ENCODE results near the gene CCDC27. TPM values are rescaled to one million over a fixed set of nuclear protein-coding genes. Genes with fewer than 3 reads are reported as not detected.

CCDC27 gene
- total RNA-seq, 1 donor from 2014 or later = not detected

DNA sequence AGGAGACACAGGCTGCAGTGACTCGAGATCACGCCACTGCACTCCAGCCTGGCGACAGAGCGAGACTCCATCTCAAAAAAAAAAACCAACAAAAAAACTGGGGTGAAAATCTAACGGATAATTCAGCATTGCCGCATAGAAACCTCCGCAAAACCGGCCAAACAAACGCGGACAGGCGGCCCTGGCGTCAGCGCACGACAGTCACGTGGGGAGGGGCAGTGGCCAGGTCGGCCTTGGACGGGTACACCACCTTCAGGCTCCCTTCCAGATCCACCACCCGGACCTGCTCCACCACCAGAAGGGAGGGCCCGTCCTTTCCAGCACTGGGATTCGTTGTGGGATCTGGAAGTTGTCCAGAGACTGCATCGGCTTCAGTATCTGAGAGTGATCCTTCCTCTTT lies 28.7 kb downstream of the CCDC27 start:
- H3K4me1 ChIP-seq = peaks cover 10% of the 10 kb centered on the region
- TF ChIP-seq, protein P1, sequence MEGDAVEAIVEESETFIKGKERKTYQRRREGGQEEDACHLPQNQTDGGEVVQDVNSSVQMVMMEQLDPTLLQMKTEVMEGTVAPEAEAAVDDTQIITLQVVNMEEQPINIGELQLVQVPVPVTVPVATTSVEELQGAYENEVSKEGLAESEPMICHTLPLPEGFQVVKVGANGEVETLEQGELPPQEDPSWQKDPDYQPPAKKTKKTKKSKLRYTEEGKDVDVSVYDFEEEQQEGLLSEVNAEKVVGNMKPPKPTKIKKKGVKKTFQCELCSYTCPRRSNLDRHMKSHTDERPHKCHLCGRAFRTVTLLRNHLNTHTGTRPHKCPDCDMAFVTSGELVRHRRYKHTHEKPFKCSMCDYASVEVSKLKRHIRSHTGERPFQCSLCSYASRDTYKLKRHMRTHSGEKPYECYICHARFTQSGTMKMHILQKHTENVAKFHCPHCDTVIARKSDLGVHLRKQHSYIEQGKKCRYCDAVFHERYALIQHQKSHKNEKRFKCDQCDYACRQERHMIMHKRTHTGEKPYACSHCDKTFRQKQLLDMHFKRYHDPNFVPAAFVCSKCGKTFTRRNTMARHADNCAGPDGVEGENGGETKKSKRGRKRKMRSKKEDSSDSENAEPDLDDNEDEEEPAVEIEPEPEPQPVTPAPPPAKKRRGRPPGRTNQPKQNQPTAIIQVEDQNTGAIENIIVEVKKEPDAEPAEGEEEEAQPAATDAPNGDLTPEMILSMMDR (IDR thresholded peaks at IDR 0.05) = no peak
- H3K27ac ChIP-seq = no peak overlapping the region
- H3K4me3 ChIP-seq = no peak overlapping the region
- ATAC-seq = no peak
- H3K27me3 ChIP-seq (ENCODE audit: low read depth) = no peaks in the 10 kb centered on the region
- H3K36me3 ChIP-seq = peaks cover 73% of the 10 kb centered on the region
- intact Hi-C loops (cut with DNase I) = no loop called here
- no peaks in the 10 kb centered on the region for H3K9me3 ChIP-seq
- no peak for DNase-seq

GRCh38 chr1:3783651-3784474 lies 31.6 kb downstream of the CCDC27 start:
- Histone ChIP-seq H3K4me1 (no peaks in the 10 kb centered on the region), H3K27me3 (ENCODE audit: low read depth) (no peaks in the 10 kb centered on the region), H3K27ac (no peak overlapping the region), H3K4me3 (no peak overlapping the region), H3K36me3 (peaks cover 97% of the 10 kb centered on the region), H3K9me3 (no peaks in the 10 kb centered on the region)
- DNase-seq = peak; percentile 26
- TF ChIP-seq, protein P1 (IDR thresholded peaks at IDR 0.05) = no peak
- ATAC-seq = no peak
- intact Hi-C loops (cut with DNase I) = no loop called here

- intact Hi-C loops (cut with DNase I) = no loop called here
- Histone ChIP-seq H3K36me3 (peaks cover 92% of the 10 kb centered on the region), H3K27me3 (ENCODE audit: low read depth) (no peaks in the 10 kb centered on the region), H3K27ac (no peak overlapping the region), H3K4me1 (no peaks in the 10 kb centered on the region), H3K4me3 (no peak overlapping the region), H3K9me3 (no peaks in the 10 kb centered on the region)
- TF ChIP-seq, protein P1 (IDR thresholded peaks at IDR 0.05) = no peak
- DNase-seq (peak; percentile 36), ATAC-seq (no peak)
These were observed 32.8 kb downstream of the CCDC27 start for GRCh38 chr1:3785045-3785444.

GRCh38 chr1:3785456-3786157 lies 33.4 kb downstream of the CCDC27 start:
- peaks cover 92% of the 10 kb centered on the region for H3K36me3 ChIP-seq
- DNase-seq = peak; percentile 31
- intact Hi-C loops (cut with DNase I) = no loop called here

More at GRCh38 chr1:3785456-3786157, 33.4 kb downstream of the CCDC27 start:
- Histone ChIP-seq H3K4me3 (no peak overlapping the region), H3K27me3 (ENCODE audit: low read depth) (no peaks in the 10 kb centered on the region), H3K9me3 (no peaks in the 10 kb centered on the region), H3K27ac (no peak overlapping the region), H3K4me1 (no peaks in the 10 kb centered on the region)
- TF ChIP-seq, protein P1 (IDR thresholded peaks at IDR 0.05) = no peak
- ATAC-seq = no peak
